ENCODE measurements around the gene ARMC2.
A peak's percentile ranks its signal among the peaks of the same experiment; 100 is the strongest.

Gene ARMC2

DNA sequence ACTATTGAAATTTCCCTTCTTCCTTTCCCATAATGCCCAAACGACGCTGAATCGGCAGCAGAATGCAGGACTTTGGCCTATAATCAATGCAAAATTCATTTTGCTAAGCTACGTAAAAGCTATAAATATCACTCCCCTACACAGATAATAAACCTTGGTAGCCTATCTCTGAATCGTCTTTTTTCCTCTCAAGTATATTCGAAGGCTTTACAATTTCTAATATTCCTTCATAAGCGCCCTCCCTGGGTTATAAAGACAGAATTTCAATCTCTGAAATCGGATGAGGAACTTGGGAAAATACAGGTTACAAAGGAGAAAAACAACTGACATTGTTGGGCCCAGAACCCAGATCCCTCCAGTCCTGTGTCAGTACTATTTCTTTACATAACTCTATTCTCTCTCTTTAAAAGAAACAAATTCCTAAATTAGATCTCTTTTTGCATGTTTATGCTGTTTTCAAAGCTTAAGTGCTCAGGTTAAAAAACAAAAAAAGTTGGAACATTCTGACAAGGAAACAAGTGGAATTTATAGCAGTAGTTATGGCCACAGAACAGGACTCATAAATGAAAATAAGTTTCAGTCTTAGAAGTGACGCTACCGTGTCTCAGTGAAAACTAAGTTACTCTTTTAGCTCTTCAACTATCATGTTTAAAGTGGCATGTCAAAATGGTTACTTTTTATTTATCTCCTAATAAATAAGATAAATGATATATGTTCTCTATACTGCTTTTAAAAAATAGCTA, 161.9 kb downstream of the ARMC2 start:
- H3K4me3 Mint-ChIP-seq: peak overlapping the region; percentile 83
- ATAC-seq: no peak
- H3K4me1 Mint-ChIP-seq: peaks cover 65% of the 10 kb centered on the region
- H3K9me3 Mint-ChIP-seq: no peaks in the 10 kb centered on the region
- H3K36me3 Mint-ChIP-seq: peaks cover 5% of the 10 kb centered on the region
- peak overlapping the region; percentile 95 for H3K27ac Mint-ChIP-seq
- DNase-seq (ENCODE audit: low spot score in 2 of 2): no peak

GRCh38 chr6:109010705-109011102, 162.5 kb downstream of the ARMC2 start:
- Mint-ChIP-seq H3K4me1 (peaks cover 67% of the 10 kb centered on the region), H3K4me3 (peak overlapping the region; percentile 83), H3K9me3 (no peaks in the 10 kb centered on the region), H3K36me3 (peaks cover 5% of the 10 kb centered on the region), H3K27ac (peak overlapping the region; percentile 95)
- ATAC-seq (no peak), DNase-seq (ENCODE audit: low spot score in 2 of 2) (no peak)

DNA sequence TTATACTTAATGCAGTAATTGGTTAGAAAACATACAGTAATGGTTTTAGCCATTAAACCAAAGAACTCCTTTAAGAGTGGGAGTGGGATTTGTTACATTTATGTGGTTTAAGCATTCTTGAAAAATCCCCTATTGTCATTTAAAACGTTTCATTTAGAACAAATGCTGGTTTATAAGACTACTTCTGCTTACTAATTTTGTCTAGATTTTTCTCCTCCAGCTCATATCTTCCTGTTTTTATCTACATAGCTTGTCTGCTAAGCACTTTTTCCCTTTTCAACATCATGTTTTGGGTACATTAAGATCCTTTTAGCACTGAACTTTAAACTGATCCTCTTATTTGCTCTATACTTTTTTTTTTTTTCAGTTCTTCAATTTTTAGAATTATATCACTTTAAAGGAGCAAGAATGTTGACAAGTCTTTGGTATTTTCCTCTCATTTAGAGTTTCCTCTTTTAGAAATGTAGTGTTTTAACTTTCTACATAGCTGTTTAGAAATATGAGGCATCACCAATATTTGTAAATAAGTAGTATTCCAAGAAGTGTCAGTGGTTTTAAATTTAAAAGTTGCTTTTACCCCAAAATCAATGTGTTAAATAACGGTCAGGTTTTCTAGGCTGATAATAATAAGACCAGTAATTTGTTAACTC, 165.6 kb downstream of the ARMC2 start:
- H3K4me3 Mint-ChIP-seq: no peak overlapping the region
- no peaks in the 10 kb centered on the region for H3K36me3 Mint-ChIP-seq
- no peaks in the 10 kb centered on the region for H3K9me3 Mint-ChIP-seq
- H3K27ac Mint-ChIP-seq: peak overlapping the region; percentile 6
- peak; percentile 12 for ATAC-seq
- H3K4me1 Mint-ChIP-seq: peaks cover 45% of the 10 kb centered on the region
- no peak for DNase-seq (ENCODE audit: low spot score in 2 of 2)

DNA sequence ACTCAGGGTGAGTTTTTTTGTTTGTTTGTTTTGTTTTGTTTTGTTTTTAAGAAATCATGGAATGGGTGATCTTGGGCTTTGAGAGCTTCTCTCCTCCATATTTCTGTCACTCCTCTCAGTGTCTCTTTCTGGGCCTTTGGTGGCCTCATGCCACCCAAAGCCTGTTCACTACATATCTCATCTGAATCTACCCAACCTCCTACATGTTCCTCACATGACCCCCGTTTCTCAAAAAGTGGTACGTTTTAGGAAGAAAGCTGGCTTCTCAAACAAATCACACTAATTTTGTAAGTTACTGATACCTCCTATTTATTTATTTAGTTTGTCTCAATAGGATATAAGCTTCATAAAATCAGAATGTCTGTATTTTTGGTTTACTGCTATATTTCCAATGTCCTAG, 166.4 kb downstream of the ARMC2 start:
- peak overlapping the region; percentile 31 for H3K4me3 Mint-ChIP-seq

GRCh38 chr6:109015176-109015575, 167.0 kb downstream of the ARMC2 start:
- Mint-ChIP-seq H3K27ac (peak overlapping the region; percentile 6), H3K4me1 (peaks cover 47% of the 10 kb centered on the region), H3K9me3 (no peaks in the 10 kb centered on the region), H3K36me3 (no peaks in the 10 kb centered on the region), H3K4me3 (no peak overlapping the region)
- ATAC-seq: no peak
- DNase-seq (ENCODE audit: low spot score in 2 of 2): no peak

More for the DNA sequence above, 166.4 kb downstream of the ARMC2 start:
- no peak for ATAC-seq
- Mint-ChIP-seq H3K36me3 (no peaks in the 10 kb centered on the region), H3K27ac (peak overlapping the region; percentile 6), H3K9me3 (no peaks in the 10 kb centered on the region), H3K4me1 (peaks cover 51% of the 10 kb centered on the region)
- DNase-seq (ENCODE audit: low spot score in 2 of 2): no peak

GRCh38 chr6:109019911-109020310, 171.7 kb downstream of the ARMC2 start:
- DNase-seq (ENCODE audit: low spot score in 2 of 2) (no peak), ATAC-seq (no peak)
- peaks cover 24% of the 10 kb centered on the region for H3K4me1 Mint-ChIP-seq
- H3K9me3 Mint-ChIP-seq: no peaks in the 10 kb centered on the region
- H3K4me3 Mint-ChIP-seq: no peak overlapping the region
- H3K27ac Mint-ChIP-seq: no peak overlapping the region
- no peaks in the 10 kb centered on the region for H3K36me3 Mint-ChIP-seq

GRCh38 chr6:109021870-109022269, 173.6 kb downstream of the ARMC2 start:
- no peak for ATAC-seq
- Mint-ChIP-seq H3K36me3 (no peaks in the 10 kb centered on the region), H3K4me1 (peaks cover 33% of the 10 kb centered on the region), H3K27ac (no peak overlapping the region), H3K4me3 (no peak overlapping the region), H3K9me3 (no peaks in the 10 kb centered on the region)
- no peak for DNase-seq (ENCODE audit: low spot score in 2 of 2)

DNA sequence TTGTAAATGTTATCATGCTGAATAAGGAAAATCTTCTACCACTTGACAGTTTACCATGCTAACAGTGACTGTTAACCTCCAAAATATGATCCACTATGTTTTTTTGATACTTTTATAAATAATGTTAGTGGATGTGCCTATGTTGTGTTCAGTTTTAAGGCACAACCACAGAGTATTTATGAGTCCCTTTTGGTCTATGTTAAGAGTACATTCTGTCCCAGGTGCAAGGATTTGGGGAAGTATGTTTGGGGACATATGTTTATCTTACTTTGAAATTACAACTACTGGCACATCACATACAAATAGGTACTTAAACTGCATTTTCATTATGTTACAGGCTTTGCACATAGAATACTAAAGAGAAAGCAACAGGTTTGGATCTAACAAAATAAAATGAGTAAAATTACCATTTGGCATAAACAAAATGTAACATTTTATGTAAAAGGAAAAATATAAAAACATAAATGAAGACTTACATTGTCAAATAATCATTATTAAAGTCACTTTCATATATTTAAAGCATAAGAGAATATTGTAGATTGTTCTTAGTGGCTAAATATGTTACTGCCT, 175.2 kb downstream of the ARMC2 start:
- Mint-ChIP-seq H3K4me3 (no peak overlapping the region), H3K27ac (no peak overlapping the region), H3K4me1 (peaks cover 33% of the 10 kb centered on the region), H3K9me3 (no peaks in the 10 kb centered on the region), H3K36me3 (no peaks in the 10 kb centered on the region)
- no peak for ATAC-seq
- DNase-seq (ENCODE audit: low spot score in 2 of 2): no peak

All from stimulated activated effector memory CD8-positive, alpha-beta T cell treated with anti-CD3 and anti-CD28 coated beads, Interleukin-12 subunit alpha, Interleukin-12 subunit beta, amount 100 ng/mL, for 72 hours (primary cell).